SW480 (cell line): ENCODE measurements around the gene IQCN.

Experiments used
- DNase-seq: peaks from one replicate; pipeline ENCODE4 v3.0.0-alpha.2; 2016; ENCODE audit warnings: low spot score

The IQCN gene

DNA sequence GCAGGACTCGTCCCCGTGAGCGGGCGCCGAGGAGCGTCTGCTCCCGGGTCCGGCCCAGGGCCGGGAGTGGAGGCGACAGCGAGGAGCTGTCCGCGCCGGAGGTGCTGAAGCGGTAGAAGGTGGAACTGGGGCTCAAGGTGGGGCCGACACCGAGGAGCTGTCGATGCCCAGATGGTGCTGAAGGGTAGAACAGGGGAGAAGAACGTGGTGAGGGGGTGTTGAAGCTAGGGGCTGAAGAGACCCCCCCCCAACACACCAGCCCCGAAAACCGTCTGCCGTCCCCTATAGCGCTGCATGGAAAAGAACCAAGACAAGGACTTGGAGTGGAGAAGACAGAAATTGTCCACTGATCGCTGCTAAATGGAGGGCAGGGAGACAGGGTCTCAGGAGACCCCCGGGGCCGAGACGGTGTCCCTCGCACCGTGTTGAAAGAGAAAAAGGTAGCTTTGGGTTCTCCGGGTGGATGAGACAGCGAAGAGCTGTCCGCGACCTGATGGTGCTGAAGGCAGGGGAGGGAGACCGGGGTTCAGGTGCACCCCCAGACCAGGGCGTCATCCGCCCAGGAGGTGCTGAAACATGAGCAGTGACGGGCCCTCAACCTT, 40.9 kb downstream of the IQCN start:
- DNase-seq, result no peak

DNA sequence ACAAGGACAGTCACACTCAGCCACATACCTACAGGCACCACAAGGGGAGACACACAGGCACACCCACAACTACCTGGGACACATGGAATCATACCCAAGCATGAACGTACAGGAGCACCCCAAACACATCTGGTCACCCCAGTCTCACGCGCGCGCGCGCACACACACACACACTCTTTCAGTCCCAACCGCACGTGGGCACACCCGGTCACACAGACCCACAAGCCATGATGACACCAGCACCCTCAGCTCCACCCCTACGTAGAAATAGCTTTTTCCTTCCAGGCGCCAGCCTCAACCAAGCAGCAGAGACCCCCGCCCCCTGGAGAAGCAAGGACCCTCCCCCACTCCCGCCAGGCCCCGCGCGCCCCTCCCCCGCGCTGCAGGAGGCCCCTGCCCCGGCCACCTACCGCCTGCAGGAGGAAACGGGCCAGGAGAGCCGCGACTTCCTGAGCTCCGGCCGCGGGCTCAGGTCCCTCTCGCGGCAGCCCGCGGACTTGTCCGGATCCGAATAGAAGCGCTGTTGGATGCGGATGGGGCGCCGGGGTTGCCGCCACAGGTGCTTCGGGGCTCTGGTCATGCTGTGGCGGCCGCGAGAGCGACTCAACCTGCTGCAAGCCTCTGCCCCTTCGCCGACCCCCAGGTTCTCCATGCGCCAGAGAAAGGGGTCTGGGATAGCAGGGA, 41.6 kb downstream of the IQCN start:
- DNase-seq, result no peak

DNA sequence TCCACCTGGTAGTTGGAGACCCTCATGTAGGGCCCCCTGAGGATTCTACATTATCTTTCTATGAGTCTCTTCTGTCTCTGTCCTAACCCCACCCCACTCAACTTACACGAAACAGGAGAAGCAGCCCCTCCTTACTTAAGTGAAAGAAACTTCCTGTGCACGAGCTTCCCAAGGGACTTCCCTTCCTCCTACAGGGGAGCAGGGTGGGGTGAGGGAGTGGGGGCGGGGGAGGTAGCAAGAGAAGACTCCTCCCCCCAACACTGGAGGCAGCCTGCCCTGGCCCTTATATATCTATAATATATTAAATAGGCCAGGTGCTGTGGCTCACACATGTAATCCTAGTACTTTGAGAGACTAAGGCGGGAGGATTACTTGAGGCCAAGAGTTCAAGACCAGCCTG, 42.5 kb downstream of the IQCN start:
- no peak for DNase-seq

DNA sequence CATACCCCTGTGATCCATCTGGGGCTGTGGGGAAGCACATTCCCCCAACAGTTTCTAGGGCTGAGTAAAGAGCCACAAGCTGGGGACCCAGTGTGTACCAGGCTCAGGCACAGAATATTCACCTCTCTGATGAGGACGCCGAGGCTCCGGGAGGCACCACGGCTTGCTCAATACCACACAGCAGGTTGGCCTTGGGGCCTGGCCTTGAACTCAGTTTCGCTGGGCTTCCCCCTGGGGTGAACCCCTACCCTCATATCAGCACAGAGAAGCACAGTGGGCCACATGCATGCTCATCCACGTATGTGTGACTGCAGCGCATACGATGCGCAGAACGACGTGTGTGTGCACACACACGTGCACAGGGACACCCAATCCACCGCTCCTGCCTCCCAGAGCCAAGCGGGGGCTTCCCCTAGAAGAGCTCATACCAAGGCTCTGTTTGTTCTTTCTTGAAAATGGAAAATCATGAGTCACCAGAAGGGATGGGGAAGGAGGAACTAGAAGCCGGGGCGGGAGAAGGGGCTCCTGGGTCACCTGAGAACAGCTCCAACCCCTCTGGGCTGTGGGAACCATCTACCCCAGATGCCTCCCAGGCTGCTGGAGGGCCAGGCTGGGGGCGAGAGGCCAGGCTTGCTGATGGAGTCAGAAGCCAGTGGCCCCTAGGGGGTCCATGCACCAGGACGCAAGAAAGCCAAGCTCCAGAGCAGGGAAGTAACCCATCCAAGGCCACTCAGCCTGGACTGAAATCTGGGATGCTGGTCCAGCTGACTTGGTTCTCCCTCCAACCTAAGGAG, 43.1 kb downstream of the IQCN start:
- DNase-seq, result no peak

DNA sequence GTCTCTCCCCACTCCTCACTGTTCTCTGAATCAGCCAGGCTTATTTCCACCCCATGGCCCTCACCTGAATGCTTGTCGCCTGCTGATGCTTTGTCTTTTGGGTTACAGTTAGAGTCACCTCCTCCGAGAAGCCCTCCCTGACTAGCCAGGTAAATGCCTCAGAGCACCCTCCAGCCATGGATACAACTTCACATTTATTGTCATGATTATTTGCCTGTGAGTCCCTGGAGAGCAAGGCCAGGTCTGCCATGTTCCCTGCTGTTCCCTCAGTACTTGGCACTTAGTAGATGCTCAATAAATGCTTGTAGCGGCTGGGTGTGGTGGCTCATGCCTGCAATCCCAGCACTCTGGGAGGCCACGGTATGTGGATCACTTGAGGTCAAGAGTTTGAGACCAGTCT, 44.3 kb downstream of the IQCN start:
- DNase-seq, result no peak

DNA sequence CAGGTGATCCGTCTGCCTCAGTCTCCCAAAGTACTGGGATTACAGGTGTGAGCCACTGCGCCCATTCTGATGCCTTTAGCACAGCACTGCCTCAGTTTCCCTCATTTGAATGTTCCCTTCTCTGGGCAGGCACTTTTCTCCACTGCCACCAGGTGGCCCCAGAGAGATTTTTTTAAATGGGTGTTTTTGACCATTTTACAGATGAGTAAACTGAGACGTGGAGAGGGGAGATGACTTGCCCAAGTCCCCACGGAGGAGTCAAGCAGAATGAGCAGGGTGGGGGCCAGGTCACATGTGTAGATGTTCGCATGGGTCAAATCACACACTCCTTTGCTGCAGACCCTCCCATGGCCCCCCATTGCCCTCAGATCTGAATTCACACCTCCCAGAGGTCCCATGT, 44.8 kb downstream of the IQCN start:
- no peak for DNase-seq

DNA sequence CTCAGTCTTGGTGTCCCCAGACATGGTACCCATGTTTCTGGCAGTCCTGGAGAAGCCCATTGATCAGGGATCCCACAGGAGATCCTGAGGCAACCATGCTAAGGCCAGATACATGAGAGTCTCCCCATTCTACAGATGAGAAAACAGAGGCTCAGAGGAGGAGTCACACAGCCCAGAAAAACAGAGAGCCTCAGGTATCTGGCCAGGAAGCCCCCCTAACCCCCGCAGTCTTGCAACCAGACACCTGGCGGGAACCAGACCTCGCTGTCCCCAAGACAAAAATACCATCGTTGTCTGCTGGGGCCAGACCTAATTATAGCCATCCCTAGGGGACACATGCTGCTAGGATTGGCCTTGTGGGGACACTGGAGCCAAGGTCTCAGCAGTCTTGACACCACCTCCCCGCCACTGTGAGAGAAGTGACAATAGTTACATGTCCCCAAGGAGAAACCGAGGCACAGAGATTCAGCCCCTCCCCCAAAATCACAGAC, 46.4 kb downstream of the IQCN start:
- no peak for DNase-seq

DNA sequence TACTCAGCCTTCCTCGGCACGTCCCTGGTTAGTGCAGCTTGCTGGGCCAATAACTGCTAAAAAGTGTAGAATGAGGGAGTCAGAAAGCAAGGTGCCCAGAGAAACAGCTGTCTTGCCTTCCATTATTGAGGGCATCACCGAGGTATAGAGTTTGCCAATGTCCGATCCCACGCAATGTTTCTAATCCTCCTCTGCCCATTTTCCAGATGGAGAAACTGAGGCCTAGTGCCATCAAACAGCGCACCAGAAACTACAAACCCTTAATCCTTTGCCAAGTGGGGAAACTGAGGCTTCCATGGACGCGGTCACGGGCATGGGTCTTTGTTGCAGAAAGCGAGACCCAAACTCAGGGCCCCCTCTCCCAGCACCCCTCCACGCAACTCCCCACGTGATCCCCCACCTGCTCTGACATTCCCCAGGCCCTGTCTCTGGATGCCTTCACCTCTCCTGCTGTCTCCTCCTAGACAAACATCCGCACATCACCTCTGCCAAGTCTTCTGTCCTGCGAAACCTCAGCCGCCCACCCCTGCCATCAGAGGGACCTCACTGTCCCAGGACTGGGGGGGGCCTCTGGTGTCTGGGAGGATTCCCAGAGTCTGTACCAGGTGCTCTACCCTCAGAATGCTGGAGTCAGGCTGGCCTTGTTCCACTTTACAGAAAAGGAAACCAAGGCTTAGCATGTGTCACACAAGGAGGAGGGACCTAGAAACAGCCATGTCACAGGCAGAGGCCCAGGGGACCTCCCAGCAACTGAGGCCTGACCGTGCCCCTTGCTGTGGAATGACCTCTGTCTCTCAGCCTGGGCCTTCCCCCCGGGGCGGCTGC, 47.1 kb downstream of the IQCN start:
- no peak for DNase-seq

DNA sequence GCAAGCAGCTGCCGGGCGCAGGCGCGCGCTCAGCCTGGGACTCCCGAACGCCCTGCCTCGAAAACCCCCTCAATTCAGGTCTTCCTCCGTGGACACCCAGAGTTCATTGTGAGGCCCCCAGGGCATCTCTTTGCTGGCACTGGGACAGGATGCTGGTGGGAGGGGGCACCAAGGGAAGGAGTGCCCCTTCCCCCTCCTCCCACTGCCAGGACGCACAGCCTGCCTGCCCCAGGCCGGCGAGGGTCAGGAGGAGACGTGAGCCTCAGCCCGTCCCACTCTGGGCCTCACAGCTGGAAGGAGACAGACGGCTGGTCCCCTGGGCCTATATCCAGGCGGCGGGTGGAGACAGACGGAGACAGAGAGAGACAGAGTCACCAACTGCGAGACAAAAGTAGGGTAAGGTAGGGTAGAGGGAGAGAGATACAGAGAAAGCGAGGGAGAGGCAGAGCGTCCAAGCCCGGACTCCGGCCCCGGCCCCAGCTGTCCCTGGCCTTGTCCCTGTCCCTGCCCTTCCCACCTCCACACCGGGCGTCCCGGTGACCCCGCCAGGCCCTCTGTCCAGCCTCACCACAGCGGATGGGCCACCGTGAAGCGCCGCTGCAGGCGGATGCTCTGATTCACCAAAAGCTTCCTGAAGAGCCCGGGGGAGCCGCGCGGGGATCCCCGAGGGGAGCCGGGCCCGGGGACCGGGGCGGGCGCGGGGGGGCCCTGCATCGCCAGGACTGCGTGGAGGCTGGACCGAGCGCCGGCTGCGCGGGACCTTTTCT, 48.4 kb downstream of the IQCN start, which contains the start of gene PDE4C:
Gene PDE4C (minus strand): TSS at position 737 of the 767 bp plus-strand sequence. CDS start 23 bp downstream, at position 714.
- DNase-seq, result no peak

DNA sequence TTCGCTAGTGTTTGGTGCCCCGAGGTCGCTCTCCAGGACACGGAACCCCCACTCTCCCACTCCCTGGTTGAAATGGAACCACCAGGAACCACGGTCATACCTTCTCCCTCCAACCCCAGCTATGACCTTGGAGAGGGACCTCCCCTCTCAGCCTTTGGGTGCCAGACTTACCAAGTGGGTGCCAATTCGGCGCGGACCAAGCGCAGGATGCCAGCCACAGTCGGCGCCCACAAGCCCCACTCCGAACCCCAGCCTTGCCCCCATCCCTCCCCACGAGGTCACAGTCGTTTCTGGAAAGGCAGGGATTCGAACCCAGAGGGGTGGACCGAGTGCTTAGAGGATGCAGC, 48.9 kb downstream of the IQCN start:
- DNase-seq, result no peak

DNA sequence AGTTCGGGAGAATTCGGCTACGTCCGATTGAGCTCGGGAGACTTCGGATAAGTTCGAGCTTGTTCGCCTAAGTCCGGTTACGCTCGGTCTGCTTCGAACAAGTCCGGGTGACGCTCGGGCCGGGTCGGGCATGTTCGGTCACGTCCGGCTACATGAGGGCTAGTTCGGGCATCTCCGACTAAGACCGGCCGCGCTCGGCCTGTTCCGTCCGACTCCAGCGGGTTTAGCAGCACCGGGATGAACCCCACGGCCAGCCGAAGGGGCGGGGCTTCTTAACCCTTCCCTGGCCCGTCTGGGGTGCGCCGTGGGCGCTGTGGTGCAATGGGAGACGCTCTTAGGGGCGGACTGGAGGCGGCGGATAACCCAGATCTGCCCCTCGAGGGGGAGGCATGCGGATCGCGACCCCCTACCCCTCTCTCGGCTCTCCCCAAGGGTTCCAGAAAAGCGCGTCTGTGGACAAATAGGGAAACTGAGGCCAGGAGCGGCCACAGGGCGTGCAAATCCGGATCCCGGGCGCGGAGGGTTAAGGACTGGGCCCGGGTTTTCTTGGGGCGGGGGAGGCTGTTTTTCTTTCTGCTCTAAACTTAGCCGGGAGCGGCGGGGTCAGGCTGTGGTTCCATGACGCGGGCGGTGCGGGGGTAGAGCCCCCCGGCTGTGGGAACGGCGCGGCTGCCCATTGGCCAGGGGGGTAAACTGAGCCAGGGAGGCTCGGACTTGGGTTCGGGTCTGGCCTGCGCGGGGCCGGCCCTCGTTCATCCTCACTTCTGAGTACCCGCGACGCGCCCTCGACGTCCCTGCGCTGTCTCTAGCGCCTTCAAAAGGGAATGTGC, 49.5 kb downstream of the IQCN start:
- DNase-seq, result peak; percentile 98

DNA sequence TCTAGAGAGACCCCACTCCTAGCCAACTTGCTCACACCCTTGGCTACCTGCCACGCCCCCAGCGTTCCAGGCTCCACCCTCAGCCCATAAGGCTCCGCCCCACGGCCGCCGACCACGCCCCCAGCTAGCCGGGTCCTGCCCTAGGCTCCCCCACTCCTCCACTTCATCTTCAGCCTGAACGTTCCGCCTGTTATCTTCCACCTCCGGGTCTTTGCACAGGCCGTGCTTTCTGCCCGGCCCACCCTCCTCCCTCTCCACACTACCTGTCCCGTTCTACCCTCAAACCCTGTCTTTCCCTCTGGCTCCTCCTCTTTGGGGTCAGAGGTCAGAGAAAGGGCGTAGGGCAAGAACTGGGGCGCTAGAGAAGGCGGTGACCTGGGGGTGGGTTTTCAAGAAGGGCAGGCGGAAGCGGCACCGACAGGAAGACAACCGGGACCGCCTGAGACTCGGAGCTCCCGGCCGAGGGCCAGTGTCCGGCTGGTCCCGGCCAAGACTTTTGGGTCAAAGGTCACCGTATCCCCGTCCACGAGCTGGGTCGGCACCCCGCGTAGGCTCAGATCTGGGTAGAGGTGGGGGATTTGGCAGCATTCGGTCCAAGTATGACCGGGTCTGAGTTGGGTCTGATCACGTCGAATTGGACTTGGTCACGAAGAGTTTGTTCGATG, 50.3 kb downstream of the IQCN start:
- peak; percentile 85 for DNase-seq

DNA sequence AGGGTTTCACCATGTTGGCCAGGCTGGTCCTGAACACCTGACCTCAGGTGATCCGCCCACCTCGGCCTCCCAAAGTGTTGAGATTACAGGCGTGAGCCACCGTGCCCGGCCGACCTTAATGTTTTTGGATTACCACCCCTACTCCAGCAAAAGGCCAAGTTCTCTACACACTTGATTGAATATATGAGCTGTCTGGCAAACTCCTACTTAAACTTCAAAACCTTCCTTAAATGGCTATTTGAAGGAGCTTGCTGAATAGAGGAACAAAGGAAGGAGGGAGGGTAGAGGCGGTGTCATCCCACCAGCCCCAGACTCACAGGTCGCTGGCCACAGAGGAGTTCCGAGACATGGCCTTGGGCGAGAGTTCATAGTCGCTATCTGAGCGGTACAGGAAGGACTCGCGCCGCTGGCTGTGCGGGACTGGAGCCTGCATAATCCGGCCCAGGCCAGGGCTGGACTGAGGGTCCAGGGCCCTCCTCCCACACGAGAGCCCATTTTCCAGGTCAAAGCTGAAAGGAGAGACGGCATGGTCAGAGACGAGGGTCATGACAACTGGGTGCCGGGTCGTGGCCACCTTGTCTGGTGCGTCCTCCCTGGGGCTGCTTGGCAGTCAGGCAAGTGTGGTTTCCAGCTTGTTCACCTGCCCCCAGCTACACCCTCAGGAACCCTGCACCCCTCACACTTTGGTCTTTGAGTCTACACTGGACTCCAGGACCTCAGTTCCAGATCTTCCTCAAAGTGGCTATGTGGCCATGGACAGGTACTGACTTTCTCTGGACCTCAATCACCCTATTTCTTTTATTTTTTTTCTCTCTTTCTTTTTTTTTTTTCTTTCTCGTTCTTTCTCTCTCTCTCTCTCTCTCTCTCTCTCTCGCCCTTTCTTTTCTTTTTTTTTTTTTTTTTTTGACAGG, 52.2 kb downstream of the IQCN start:
- no peak for DNase-seq

DNA sequence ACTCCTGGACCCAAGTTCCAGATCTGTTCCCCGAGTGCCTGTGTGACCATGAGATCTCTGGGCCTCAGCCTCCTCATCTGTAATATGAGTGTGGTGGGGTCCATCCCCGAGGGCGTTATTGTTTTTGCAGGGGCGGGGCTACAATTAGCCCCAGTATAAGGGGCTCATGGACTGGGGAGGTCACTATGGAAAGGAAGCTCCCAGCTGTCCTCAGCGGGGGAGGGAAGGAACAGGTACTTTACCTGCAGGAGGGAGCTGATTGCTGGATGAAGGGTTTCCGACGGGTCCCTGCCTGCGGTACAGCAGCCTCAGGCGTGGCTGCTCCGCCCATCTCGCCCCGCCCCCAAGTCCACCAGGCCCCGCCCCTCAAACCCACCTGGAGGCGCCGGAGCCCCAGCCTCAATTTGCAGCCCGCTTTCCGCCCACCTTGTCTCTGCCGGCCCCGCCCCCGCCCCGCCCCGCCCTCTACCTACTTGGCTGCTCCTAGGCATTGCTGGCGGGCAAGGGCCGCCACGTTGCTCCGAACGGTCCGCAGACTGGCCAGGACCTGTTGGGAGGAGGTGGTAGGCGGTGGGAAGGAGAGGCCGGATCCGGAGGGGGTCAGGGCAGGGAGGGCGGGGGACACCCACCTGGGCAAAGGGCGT, 53.5 kb downstream of the IQCN start:
- peak; percentile 49 for DNase-seq

DNA sequence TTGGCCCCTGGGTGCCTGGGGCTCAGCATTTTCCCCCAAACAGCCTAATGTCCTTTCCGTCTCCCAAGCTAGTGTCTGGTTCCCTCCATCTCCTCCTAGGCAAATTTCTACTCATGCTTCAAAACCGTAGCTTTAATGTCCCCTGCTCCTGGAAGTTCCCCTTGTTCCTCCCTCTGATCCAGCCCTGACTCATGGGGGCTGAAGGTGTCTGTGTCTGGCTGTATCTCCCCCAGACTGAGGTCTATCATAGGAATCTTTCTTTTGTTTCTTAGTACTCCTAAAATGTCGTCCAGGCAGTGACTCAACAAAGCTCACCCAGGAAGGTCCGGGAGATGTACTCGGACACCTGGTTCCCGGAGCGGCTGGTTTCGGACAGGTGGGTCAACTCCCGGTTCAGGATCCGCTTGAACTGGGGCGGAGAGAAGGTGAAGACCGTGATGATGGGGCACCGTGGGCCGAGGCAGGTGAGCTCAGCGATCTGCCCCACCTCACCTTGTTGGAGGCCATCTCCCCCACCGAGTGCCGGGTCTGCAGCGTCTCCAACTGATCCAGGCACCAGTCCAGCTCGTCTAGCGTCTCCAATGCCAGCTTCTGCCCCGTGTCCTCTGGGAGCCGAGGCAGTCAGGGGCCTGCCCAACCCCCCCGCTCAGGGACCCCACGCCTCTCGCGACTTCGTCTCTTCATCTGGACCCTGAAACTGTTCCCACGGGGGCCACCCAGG, 54.2 kb downstream of the IQCN start:
- no peak for DNase-seq

DNA sequence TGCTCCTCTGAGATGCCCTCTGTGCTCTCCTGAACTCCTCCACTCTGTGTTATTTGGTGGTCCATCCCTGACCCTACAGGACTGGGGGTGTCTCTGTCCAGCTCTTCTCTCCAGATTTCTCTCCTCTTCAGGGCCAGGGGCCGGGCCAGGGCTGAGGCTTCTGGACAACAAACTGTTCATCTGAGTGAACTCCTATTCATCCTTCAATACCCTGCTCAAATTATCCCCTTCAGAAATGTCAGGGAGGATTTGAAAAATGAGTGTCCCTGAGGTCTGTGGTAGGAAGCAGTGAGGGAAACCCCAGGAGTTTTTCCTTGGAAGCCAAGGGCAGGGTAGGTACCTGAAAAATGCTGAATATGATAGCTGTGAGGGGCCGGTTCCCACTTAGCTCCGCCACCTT, 55.7 kb downstream of the IQCN start:
- DNase-seq, result no peak

DNA sequence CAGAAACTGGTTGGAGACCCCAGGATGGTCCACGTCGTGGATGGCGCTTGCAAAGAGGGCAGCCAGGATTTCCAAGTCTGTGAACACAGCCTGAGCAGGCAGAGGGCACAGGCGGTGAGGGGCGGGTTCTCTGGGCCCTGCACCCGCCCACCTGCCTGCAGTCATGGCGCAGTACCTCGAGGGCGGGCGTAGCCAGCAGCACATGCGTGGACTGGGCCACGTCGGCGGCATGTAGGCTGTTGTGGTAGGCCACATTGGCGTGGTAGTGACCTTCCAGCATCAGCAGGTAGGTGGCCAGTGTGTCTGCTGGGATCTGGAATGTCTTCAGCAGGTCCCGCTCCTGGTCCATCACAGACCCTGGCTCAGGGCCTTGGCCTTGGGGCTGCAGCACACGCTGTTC, 56.1 kb downstream of the IQCN start:
- DNase-seq, result no peak

DNA sequence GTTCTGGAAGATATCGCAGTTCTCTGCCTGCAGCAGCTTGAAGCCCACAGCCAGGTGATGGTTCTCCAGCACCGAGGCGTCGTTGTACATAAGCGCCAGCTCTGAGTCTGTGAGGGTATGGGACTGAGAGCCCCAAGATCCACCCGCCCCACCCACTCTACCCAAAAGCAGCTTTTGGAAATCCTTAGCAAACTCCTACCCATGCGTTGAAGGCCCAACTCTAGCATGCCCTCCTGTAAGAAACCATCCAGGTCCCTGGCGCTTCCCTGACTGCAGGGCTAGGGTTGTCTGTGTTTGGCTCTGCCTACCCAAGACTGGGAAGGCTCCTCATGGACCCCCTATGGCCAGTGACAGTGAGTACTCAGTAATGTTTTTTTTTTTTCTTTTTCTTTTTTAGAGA, 57.5 kb downstream of the IQCN start:
- no peak for DNase-seq
